ENCODE measurements around the gene SLC24A4. TPM values are rescaled to one million over a fixed set of nuclear protein-coding genes. Genes with fewer than 3 reads are reported as not detected.

SLC24A4 gene
- polyA plus RNA-seq, 1 donor (not counting 4 experiments of a cell fraction or from before 2014, with no cell fraction given): 0.10 TPM

- H3K4me3 ChIP-seq (ENCODE audit: control insufficient read depth in 2 of 3, extremely low read depth in 1 of 3, insufficient read depth in 2 of 3, low read depth in 1 of 3, low read length in 3 of 3): no peak overlapping the region
- no peak overlapping the region for H3K9ac ChIP-seq (ENCODE audit: control insufficient read depth, extremely low read depth, insufficient read depth, low read length)
- H3K4me1 ChIP-seq (ENCODE audit: control insufficient read depth, extremely low read depth, insufficient read depth, low read length): no peaks in the 10 kb centered on the region
- H3K9me1 ChIP-seq (ENCODE audit: control insufficient read depth, extremely low read depth, insufficient read depth, low read length): no peaks in the 10 kb centered on the region
- TF ChIP-seq CTCF (optimal IDR thresholded peaks at IDR 0.05 in 1 of 3, IDR thresholded peaks at IDR 0.05 in 1 of 3, conservative IDR thresholded peaks at IDR 0.05 in 1 of 3; ENCODE audit: extremely low read depth in 1 of 3, insufficient read depth in 2 of 3, low read length in 3 of 3): no peak
- TF ChIP-seq EZH2 (IDR thresholded peaks at IDR 0.05; ENCODE audit: low read length): no peak
- H2AFZ ChIP-seq (ENCODE audit: control insufficient read depth, low read length): no peak overlapping the region
- H3K27me3 ChIP-seq (ENCODE audit: control insufficient read depth, extremely low read depth, insufficient read depth, low read length): no peaks in the 10 kb centered on the region
- FAIRE-seq: no peak
- no peak overlapping the region for H3K27ac ChIP-seq (ENCODE audit: control insufficient read depth, insufficient read depth, low read length)
- H3K79me2 ChIP-seq (ENCODE audit: control insufficient read depth, insufficient read depth, low read length): no peaks in the 10 kb centered on the region
- H3K4me2 ChIP-seq (ENCODE audit: control insufficient read depth, extremely low read depth, insufficient read depth, low read depth, low read length): no peak overlapping the region
- no peak for DNase-seq (ENCODE audit: low read depth, low spot score)
- H3K36me3 ChIP-seq (ENCODE audit: control insufficient read depth in 2 of 2, extremely low read depth in 1 of 2, insufficient read depth in 2 of 2, low read length in 2 of 2): no peaks in the 10 kb centered on the region
- dilution Hi-C loops (cut with MboI; ENCODE audit: extremely low pct_ligation_motif_present, low sequenced_read_pairs): no loop called here
- H3K9me3 ChIP-seq (ENCODE audit: control insufficient read depth, low read depth, low read length): no peaks in the 10 kb centered on the region
- H4K20me1 ChIP-seq (ENCODE audit: control insufficient read depth, extremely low read depth, insufficient read depth, low read length): no peaks in the 10 kb centered on the region
Measured at GRCh38 chr14:92452471-92452870, 129.5 kb downstream of the SLC24A4 start.

GRCh38 chr14:92453691-92454090, 130.7 kb downstream of the SLC24A4 start:
- Histone ChIP-seq H3K36me3 (ENCODE audit: control insufficient read depth in 2 of 2, extremely low read depth in 1 of 2, insufficient read depth in 2 of 2, low read length in 2 of 2) (no peaks in the 10 kb centered on the region), H2AFZ (ENCODE audit: control insufficient read depth, low read length) (no peak overlapping the region), H3K9me1 (ENCODE audit: control insufficient read depth, extremely low read depth, insufficient read depth, low read length) (no peaks in the 10 kb centered on the region), H3K4me2 (ENCODE audit: control insufficient read depth, extremely low read depth, insufficient read depth, low read depth, low read length) (no peak overlapping the region), H3K9ac (ENCODE audit: control insufficient read depth, extremely low read depth, insufficient read depth, low read length) (no peak overlapping the region), H4K20me1 (ENCODE audit: control insufficient read depth, extremely low read depth, insufficient read depth, low read length) (no peaks in the 10 kb centered on the region), H3K27ac (ENCODE audit: control insufficient read depth, insufficient read depth, low read length) (no peak overlapping the region), H3K4me3 (ENCODE audit: control insufficient read depth in 2 of 3, extremely low read depth in 1 of 3, insufficient read depth in 2 of 3, low read depth in 1 of 3, low read length in 3 of 3) (no peak overlapping the region), H3K27me3 (ENCODE audit: control insufficient read depth, extremely low read depth, insufficient read depth, low read length) (no peaks in the 10 kb centered on the region), H3K9me3 (ENCODE audit: control insufficient read depth, low read depth, low read length) (no peaks in the 10 kb centered on the region), H3K79me2 (ENCODE audit: control insufficient read depth, insufficient read depth, low read length) (no peaks in the 10 kb centered on the region), H3K4me1 (ENCODE audit: control insufficient read depth, extremely low read depth, insufficient read depth, low read length) (no peaks in the 10 kb centered on the region)
- no peak for TF ChIP-seq CTCF (optimal IDR thresholded peaks at IDR 0.05 in 1 of 3, IDR thresholded peaks at IDR 0.05 in 1 of 3, conservative IDR thresholded peaks at IDR 0.05 in 1 of 3; ENCODE audit: extremely low read depth in 1 of 3, insufficient read depth in 2 of 3, low read length in 3 of 3)
- TF ChIP-seq EZH2 (IDR thresholded peaks at IDR 0.05; ENCODE audit: low read length): no peak
- DNase-seq (ENCODE audit: low read depth, low spot score): no peak
- dilution Hi-C loops (cut with MboI; ENCODE audit: extremely low pct_ligation_motif_present, low sequenced_read_pairs): no loop called here
- FAIRE-seq: no peak
